Calu3 (cell line): ENCODE data around the gene CYFIP1. TPM values are rescaled to one million over a fixed set of nuclear protein-coding genes. Genes with fewer than 3 reads are reported as not detected.

Experiments used
- BruUV-seq: library from RNA; stranded (reverse); fragments of 400-500 nt; replicated peaks from 2 replicates; lab custom pipeline; 2021; lab: Mats Ljungman, UMichigan
- CTCF ChIA-PET: fragments of 300-600 bp; sonication (Branson Sonifier 250); formaldehyde crosslinking; loops from one replicate; lab custom pipeline; 2022; ENCODE audit warnings: antibody characterized with exemption; lab: Charles Lee
- DNase-seq: peaks from one replicate; pipeline ENCODE4 v3.0.0; 2022
- H3K27ac Mint-ChIP-seq: one replicate; pipeline ENCODE4 v1.8.0; 2022; ENCODE audit warnings: mixed read lengths; ENCODE audit not compliant: unreplicated experiment
- H3K27me3 Mint-ChIP-seq: one replicate; pipeline ENCODE4 v1.8.0; 2022; ENCODE audit warnings: mixed read lengths; ENCODE audit not compliant: unreplicated experiment
- H3K36me3 Mint-ChIP-seq: one replicate; pipeline ENCODE4 v1.8.0; 2022; ENCODE audit warnings: mild to moderate bottlenecking, moderate library complexity, mixed read lengths; ENCODE audit not compliant: insufficient read depth, unreplicated experiment
- H3K4me1 Mint-ChIP-seq: one replicate; pipeline ENCODE4 v1.8.0; 2022; ENCODE audit warnings: mild to moderate bottlenecking, low read depth, mixed read lengths; ENCODE audit not compliant: unreplicated experiment
- H3K4me3 Mint-ChIP-seq: one replicate; pipeline ENCODE4 v1.8.0; 2022; ENCODE audit warnings: mild to moderate bottlenecking, low read depth, moderate library complexity, mixed read lengths; ENCODE audit not compliant: unreplicated experiment
- H3K9me3 Mint-ChIP-seq: one replicate; pipeline ENCODE4 v1.8.0; 2022; ENCODE audit warnings: low read depth, mixed read lengths; ENCODE audit not compliant: unreplicated experiment
- intact Hi-C: fragments of 100-400 bp; cut with micrococcal nuclease; formaldehyde crosslinking; loops from one replicate; pipeline ENCODE4 v1.10.0; 2022; ENCODE audit not compliant: unreplicated experiment
- total RNA-seq: library from RNA; stranded (reverse); gene quantifications from 2 replicates; pipeline ENCODE4 v1.2.3, GENCODE V29; 2022
- TF ChIP-seq, protein P1 (sequence below): fragments of 200-600 bp; IDR thresholded peaks from one replicate; pipeline ENCODE4 v1.8.0; 2022; ENCODE audit warnings: antibody characterized with exemption; ENCODE audit not compliant: unreplicated experiment

CYFIP1 gene
- total RNA-seq, 1 experiment from 2014 or later: 60.1 TPM

DNA sequence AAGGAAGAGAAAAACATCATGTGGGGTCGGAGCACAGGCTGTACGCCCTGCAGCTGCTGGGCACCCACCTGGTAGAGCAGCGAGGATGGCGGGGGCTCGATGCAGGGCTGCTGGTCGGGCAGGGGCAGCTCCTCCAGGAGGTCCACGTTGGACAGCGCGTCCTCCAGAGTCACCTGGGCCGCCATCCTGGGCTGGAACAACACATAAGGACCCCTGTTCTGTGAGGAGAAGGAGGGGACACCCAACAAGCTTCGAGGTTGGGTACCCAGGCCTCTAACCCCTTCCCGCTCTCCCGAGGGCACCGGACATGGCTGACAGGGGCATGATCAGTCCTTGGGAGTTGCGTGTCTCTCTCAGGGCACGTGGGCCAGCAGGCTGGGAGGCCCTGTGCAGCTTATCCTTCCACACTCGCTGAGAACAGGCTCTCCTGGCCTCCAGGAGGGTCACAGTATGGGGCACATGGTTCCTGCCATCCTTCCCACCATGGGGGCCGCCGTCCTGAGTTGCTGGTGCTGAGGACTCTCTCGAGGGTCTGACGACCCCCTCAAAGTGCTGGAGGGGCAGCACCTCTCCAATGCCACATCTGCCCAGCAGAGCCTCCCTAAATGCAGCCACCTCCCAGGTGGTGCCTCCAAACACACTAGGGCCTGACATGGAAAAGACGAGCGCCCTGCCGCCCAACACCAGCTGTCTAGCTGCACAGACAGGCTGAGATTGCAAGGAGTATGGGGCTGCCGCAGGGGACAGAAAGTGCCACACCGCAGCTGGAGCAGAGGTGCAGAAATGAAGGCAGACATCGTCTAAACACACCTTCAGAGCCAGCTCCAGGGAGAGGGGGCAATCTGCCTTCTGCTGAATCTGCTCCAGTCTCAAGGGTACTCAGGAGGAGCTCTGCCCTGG is 32.8 kb downstream of the CYFIP1 start:
- Mint-ChIP-seq H3K4me1 (no peaks in the 10 kb centered on the region), H3K9me3 (no peaks in the 10 kb centered on the region), H3K27ac (no peak overlapping the region), H3K36me3 (no peaks in the 10 kb centered on the region), H3K27me3 (no peaks in the 10 kb centered on the region), H3K4me3 (no peak overlapping the region)
- intact Hi-C loops: no loop called here
- BruUV-seq: no TSS peak
- CTCF ChIA-PET: no interaction called here
- TF ChIP-seq, protein P1, sequence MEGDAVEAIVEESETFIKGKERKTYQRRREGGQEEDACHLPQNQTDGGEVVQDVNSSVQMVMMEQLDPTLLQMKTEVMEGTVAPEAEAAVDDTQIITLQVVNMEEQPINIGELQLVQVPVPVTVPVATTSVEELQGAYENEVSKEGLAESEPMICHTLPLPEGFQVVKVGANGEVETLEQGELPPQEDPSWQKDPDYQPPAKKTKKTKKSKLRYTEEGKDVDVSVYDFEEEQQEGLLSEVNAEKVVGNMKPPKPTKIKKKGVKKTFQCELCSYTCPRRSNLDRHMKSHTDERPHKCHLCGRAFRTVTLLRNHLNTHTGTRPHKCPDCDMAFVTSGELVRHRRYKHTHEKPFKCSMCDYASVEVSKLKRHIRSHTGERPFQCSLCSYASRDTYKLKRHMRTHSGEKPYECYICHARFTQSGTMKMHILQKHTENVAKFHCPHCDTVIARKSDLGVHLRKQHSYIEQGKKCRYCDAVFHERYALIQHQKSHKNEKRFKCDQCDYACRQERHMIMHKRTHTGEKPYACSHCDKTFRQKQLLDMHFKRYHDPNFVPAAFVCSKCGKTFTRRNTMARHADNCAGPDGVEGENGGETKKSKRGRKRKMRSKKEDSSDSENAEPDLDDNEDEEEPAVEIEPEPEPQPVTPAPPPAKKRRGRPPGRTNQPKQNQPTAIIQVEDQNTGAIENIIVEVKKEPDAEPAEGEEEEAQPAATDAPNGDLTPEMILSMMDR: no peak
- DNase-seq: no peak

DNA sequence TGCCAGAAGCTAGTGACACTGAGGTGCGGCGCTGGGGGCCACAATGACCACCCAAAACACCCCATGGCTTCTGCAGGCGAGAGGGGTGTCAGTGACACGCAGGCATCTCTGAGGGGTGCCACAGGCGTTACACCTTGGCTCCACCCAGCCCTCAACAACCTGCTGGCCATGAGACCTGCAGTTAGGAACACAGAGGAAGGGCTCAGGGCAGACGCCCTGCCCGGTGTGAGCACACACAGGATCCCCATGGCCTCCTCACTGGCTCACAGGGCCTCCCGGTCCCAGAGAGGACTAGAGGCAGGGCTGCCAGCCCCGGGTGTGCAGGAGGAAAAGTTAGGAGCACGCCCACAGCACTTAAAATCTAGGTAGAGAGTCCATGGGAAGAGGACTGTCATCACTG is 35.1 kb downstream of the CYFIP1 start:
- Mint-ChIP-seq H3K27me3 (no peaks in the 10 kb centered on the region), H3K36me3 (no peaks in the 10 kb centered on the region), H3K9me3 (no peaks in the 10 kb centered on the region), H3K4me1 (no peaks in the 10 kb centered on the region), H3K4me3 (no peak overlapping the region), H3K27ac (no peak overlapping the region)
- CTCF ChIA-PET: no interaction called here
- intact Hi-C loops: no loop called here
- no peak for DNase-seq
- TF ChIP-seq, protein P1: no peak
- BruUV-seq: no TSS peak

DNA sequence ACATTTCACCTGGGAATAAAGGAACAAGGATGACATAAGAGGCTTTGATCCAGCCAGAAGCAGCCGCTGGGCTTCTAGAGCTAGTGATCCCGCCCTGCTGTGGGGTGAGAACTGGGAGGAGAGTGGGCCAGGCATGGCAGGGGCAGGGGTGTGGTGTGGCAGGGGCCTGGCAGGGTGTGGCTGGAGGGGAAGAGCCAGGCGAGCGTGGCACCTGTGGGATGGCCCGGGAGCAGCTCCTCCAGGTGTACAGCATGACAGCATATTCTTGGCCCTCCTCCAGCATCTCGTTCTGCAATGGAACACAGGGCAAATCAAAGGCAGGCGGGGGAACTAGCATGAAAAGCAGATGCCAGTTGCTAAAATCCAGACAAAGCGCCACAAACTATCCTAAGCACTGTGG is 35.5 kb downstream of the CYFIP1 start:
- no peak for DNase-seq
- Mint-ChIP-seq H3K27me3 (no peaks in the 10 kb centered on the region), H3K27ac (no peak overlapping the region), H3K36me3 (no peaks in the 10 kb centered on the region), H3K4me3 (no peak overlapping the region), H3K9me3 (no peaks in the 10 kb centered on the region), H3K4me1 (no peaks in the 10 kb centered on the region)
- TF ChIP-seq, protein P1: no peak
- CTCF ChIA-PET: no interaction called here
- BruUV-seq: no TSS peak
- intact Hi-C loops: no loop called here

DNA sequence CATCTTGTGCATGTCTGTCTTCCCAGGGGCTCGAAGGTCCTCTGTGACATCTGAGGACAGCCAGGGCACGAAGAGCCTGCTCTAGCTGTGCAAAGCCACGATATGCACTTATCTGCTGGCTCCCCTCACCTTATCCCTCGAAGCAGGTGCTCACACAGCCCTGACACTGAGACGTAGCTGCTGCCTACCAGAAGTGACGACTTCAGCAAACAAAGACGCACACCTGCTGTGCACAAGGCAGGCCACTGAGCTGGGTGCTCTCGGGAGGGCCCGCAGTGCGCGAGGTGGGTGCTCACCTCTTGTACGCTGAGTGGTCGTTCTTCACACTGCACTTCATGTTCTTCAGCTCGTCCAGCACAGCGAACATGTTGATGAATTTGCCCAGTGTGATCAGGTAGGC is 37.3 kb downstream of the CYFIP1 start:
- CTCF ChIA-PET: no interaction called here
- Mint-ChIP-seq H3K9me3 (no peaks in the 10 kb centered on the region), H3K4me3 (no peak overlapping the region), H3K27ac (no peak overlapping the region), H3K36me3 (no peaks in the 10 kb centered on the region), H3K27me3 (no peaks in the 10 kb centered on the region), H3K4me1 (no peaks in the 10 kb centered on the region)
- TF ChIP-seq, protein P1: no peak
- DNase-seq: no peak
- intact Hi-C loops: no loop called here
- no TSS peak for BruUV-seq
